ENCODE data around the gene SSR2.
"Not testable (repeated sequence)": the region's sequence is repeated elsewhere in the genome, so short reads cannot be mapped to it uniquely, and the experiment has no call there.

Gene SSR2

GRCh38 chr1:156048663-156049258, 28.0 kb upstream of the SSR2 start:
- DNase-seq (ENCODE audit: low read depth in 3 of 3, low spot score in 1 of 3): no peak

GRCh38 chr1:156045076-156045475, 24.3 kb upstream of the SSR2 start:
- DNase-seq (ENCODE audit: low read depth in 3 of 3, low spot score in 1 of 3): no peak

- no peak for DNase-seq (ENCODE audit: low read depth in 3 of 3, low spot score in 1 of 3)
Measured at GRCh38 chr1:156042828-156043227, 22.1 kb upstream of the SSR2 start.

- DNase-seq (ENCODE audit: low read depth in 3 of 3, low spot score in 1 of 3): not testable (repeated sequence)
Measured at GRCh38 chr1:156034991-156035390, 14.2 kb upstream of the SSR2 start.

GRCh38 chr1:156033011-156033410, 12.3 kb upstream of the SSR2 start:
- DNase-seq (ENCODE audit: low read depth in 3 of 3, low spot score in 1 of 3): no peak

- DNase-seq (ENCODE audit: low read depth in 3 of 3, low spot score in 1 of 3): no peak
Measured at GRCh38 chr1:156026588-156026987, 5.8 kb upstream of the SSR2 start.

- peak in 1 of 3 donors; percentile 2 for DNase-seq (ENCODE audit: low read depth in 3 of 3, low spot score in 1 of 3)
Measured at GRCh38 chr1:156025876-156026275, 5.1 kb upstream of the SSR2 start.

- no peak for DNase-seq (ENCODE audit: low read depth in 3 of 3, low spot score in 1 of 3)
Measured at GRCh38 chr1:156024801-156025200, 4.0 kb upstream of the SSR2 start.

GRCh38 chr1:156021954-156022353, 1.2 kb upstream of the SSR2 start:
- no peak for DNase-seq (ENCODE audit: low read depth in 3 of 3, low spot score in 1 of 3)

- DNase-seq (ENCODE audit: low read depth in 3 of 3, low spot score in 1 of 3): no peak
Measured at GRCh38 chr1:156021093-156021428, 310 bp upstream of the SSR2 start.

GRCh38 chr1:156019946-156020292, 832 bp downstream of the SSR2 start:
- no peak for DNase-seq (ENCODE audit: low read depth in 3 of 3, low spot score in 1 of 3)

GRCh38 chr1:156014829-156015228, 5.9 kb downstream of the SSR2 start:
- DNase-seq (ENCODE audit: low read depth in 3 of 3, low spot score in 1 of 3): no peak

- DNase-seq (ENCODE audit: low read depth in 3 of 3, low spot score in 1 of 3): no peak
Measured at GRCh38 chr1:156012051-156012817, 8.5 kb downstream of the SSR2 start.

- DNase-seq (ENCODE audit: low read depth in 3 of 3, low spot score in 1 of 3): no peak
Measured at GRCh38 chr1:156009404-156009803, 11.3 kb downstream of the SSR2 start.

- no peak for DNase-seq (ENCODE audit: low read depth in 3 of 3, low spot score in 1 of 3)
Measured at GRCh38 chr1:156006666-156007376, 13.9 kb downstream of the SSR2 start.

GRCh38 chr1:156004843-156005584, 15.7 kb downstream of the SSR2 start:
- no peak for DNase-seq (ENCODE audit: low read depth in 3 of 3, low spot score in 1 of 3)

GRCh38 chr1:156003923-156004188, 16.9 kb downstream of the SSR2 start:
- no peak for DNase-seq (ENCODE audit: low read depth in 3 of 3, low spot score in 1 of 3)

- no peak for DNase-seq (ENCODE audit: low read depth in 3 of 3, low spot score in 1 of 3)
Measured at GRCh38 chr1:156002188-156002911, 18.4 kb downstream of the SSR2 start.

- DNase-seq (ENCODE audit: low read depth in 3 of 3, low spot score in 1 of 3): no peak
Measured at GRCh38 chr1:156001662-156002171, 19.0 kb downstream of the SSR2 start.

GRCh38 chr1:156001021-156001661, 19.6 kb downstream of the SSR2 start:
- DNase-seq (ENCODE audit: low read depth in 3 of 3, low spot score in 1 of 3): no peak

GRCh38 chr1:155999964-156000363, 20.8 kb downstream of the SSR2 start:
- no peak for DNase-seq (ENCODE audit: low read depth in 3 of 3, low spot score in 1 of 3)

Measured in stimulated activated CD4-positive, alpha-beta T cell treated with anti-CD3 and anti-CD28 coated beads, TNF-alpha, amount 100 ng/mL, for 1 hour (primary cell).